ENCODE results near the gene CLDN7.
"Not testable (repeated sequence)": the region's sequence is repeated elsewhere in the genome, so short reads cannot be mapped to it uniquely, and the experiment has no call there.

GRCh38 chr17:7243838-7244237 is 18.4 kb downstream of the CLDN7 start:
- TF ChIP-seq EZH2 (IDR thresholded peaks at IDR 0.05); POLR2AphosphoS5 (IDR thresholded peaks at IDR 0.05; ENCODE audit: borderline replicate concordance, low read depth, low read length): not testable (repeated sequence)
